ENCODE data around the gene GPER1. TPM values are rescaled to one million over a fixed set of nuclear protein-coding genes. Genes with fewer than 3 reads are reported as not detected.

Gene GPER1
- total RNA-seq, 1 experiment from 2014 or later, result 2.9 TPM

DNA sequence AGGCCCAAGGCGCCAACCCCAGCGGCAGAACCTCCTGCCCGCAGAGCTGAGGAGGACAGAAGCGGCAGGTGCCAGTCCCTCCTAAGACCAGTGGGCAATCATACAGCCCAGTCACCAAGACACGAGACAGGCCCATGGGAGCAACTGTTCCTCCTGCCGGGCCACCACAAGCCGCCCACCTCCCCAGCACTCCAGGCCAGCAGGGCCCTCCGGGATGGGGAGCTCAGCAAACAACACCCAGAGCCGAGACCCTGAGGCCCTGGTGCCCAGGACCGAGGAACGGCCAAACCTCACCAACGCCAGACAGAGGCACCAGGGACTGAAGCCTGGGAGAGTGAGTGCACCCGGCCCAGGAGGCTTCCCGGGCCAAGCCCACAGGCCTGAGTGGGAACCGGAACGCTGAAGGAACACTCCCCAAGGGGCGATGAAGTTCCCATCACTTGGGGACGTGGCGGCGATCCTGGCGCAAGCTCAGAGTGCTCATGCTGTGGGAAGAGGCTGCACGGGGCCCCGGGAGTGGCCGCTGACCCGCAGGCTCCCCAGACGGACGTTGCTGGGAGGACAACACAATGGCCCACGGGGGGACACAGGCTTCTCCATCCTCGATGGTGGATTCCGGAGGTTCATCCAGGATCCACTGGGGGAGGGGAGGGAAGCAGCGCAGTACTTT is 35.1 kb downstream of the GPER1 start:
- ChIA-PET CTCF (interaction anchor here (1.3 kb wide), 1 partner anchor 129 kb away, joined by 7 read pairs; no protein-coding TSS in a partner anchor), POLR2A (interaction anchor here (0.6 to 1.1 kb wide), 2 partner anchors 16 to 209 kb away, joined by 3 read pairs; no protein-coding TSS in a partner anchor)
- in situ Hi-C loops (cut with HindIII; ENCODE audit: low pct_unique_long_range_greater_than_20kb, low sequenced_read_pairs) (no loop called here), intact Hi-C loops (cut with micrococcal nuclease; ENCODE audit: unreplicated experiment) (no loop called here)
- no peak overlapping the region for H3K4me3 ChIP-seq (ENCODE audit: low read depth in 2 of 2, low read length in 2 of 2)
- no peaks in the 10 kb centered on the region for H3K36me3 ChIP-seq (ENCODE audit: control insufficient read depth, insufficient read depth, low read length)
- H3K27me3 ChIP-seq (ENCODE audit: control insufficient read depth, insufficient read depth, low read length), result no peaks in the 10 kb centered on the region
- TF ChIP-seq, protein P1, sequence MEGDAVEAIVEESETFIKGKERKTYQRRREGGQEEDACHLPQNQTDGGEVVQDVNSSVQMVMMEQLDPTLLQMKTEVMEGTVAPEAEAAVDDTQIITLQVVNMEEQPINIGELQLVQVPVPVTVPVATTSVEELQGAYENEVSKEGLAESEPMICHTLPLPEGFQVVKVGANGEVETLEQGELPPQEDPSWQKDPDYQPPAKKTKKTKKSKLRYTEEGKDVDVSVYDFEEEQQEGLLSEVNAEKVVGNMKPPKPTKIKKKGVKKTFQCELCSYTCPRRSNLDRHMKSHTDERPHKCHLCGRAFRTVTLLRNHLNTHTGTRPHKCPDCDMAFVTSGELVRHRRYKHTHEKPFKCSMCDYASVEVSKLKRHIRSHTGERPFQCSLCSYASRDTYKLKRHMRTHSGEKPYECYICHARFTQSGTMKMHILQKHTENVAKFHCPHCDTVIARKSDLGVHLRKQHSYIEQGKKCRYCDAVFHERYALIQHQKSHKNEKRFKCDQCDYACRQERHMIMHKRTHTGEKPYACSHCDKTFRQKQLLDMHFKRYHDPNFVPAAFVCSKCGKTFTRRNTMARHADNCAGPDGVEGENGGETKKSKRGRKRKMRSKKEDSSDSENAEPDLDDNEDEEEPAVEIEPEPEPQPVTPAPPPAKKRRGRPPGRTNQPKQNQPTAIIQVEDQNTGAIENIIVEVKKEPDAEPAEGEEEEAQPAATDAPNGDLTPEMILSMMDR (IDR thresholded peaks at IDR 0.05), result no peak
- TF ChIP-seq POLR2AphosphoS5 (IDR thresholded peaks at IDR 0.05; ENCODE audit: low read depth, low read length) (no peak), REST (IDR thresholded peaks at IDR 0.05; ENCODE audit: insufficient read depth in 1 of 2, low read depth in 2 of 2, low read length in 1 of 2) (no peak), SIN3A (IDR thresholded peaks at IDR 0.05; ENCODE audit: borderline replicate concordance, insufficient read depth, low read depth, low read length) (no peak), TCF7L2 (IDR thresholded peaks at IDR 0.05; ENCODE audit: low read depth, low read length) (no peak)
- H3K4me1 ChIP-seq (ENCODE audit: control insufficient read depth, insufficient read depth, low read length), result peaks cover 2% of the 10 kb centered on the region; the same call in 1 of the 2 replicates
- H3K27ac ChIP-seq (ENCODE audit: low read length), result no peak overlapping the region; the same call in 1 of the 2 replicates
- DNase-seq (ENCODE audit: low read depth, low spot score), result no peak
- ATAC-seq, result no peak; the same call in 1 of the 2 replicates
- BruUV-seq (replicated peaks), result no TSS peak
- no peaks in the 10 kb centered on the region for H3K9me3 ChIP-seq (ENCODE audit: control insufficient read depth, insufficient read depth, low read depth, low read length)

DNA sequence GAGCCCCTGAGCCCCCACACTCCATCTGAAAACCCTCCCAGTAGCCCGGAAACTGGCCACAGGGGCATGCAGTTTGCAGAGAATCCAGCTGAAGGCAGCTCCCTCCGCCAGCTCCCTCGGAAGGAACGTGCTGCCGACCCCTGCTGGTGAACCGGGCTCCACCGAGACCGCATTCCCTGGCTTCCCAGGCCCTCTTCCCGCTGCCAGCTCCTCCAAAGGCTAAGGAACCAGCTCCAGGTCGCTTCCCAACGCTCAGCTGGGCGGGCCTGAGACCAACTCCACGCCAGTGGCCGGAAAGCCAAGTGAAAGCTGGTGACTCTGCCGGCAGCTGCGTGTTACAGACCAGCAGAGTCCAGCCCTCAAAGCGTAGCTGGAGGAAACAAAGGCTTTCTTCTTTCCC is 35.8 kb downstream of the GPER1 start:
- ChIA-PET POLR2A (interaction anchor here (0.7 to 1.1 kb wide), 2 partner anchors 15 to 16 kb away, joined by 3 read pairs; no protein-coding TSS in a partner anchor), CTCF (interaction anchor here (0.8 to 1.6 kb wide), 4 partner anchors 18 to 130 kb away, joined by 3 to 7 read pairs (median 6); no protein-coding TSS in a partner anchor)
- H3K27ac ChIP-seq (ENCODE audit: low read length), result no peak overlapping the region; the same call in 1 of the 2 replicates
- BruUV-seq (replicated peaks), result no TSS peak
- H3K36me3 ChIP-seq (ENCODE audit: control insufficient read depth, insufficient read depth, low read length), result no peaks in the 10 kb centered on the region
- TF ChIP-seq POLR2AphosphoS5 (IDR thresholded peaks at IDR 0.05; ENCODE audit: low read depth, low read length), result no peak
- TF ChIP-seq TCF7L2 (IDR thresholded peaks at IDR 0.05; ENCODE audit: low read depth, low read length), result no peak
- no peak for TF ChIP-seq REST (IDR thresholded peaks at IDR 0.05; ENCODE audit: insufficient read depth in 1 of 2, low read depth in 2 of 2, low read length in 1 of 2)
- TF ChIP-seq SIN3A (IDR thresholded peaks at IDR 0.05; ENCODE audit: borderline replicate concordance, insufficient read depth, low read depth, low read length), result no peak
- TF ChIP-seq, protein P1 (IDR thresholded peaks at IDR 0.05), result no peak; the same call in 1 of the 2 replicates
- peaks cover 2% of the 10 kb centered on the region; the same call in 1 of the 2 replicates for H3K4me1 ChIP-seq (ENCODE audit: control insufficient read depth, insufficient read depth, low read length)
- intact Hi-C loops (cut with micrococcal nuclease; ENCODE audit: unreplicated experiment) (no loop called here), in situ Hi-C loops (cut with HindIII; ENCODE audit: low pct_unique_long_range_greater_than_20kb, low sequenced_read_pairs) (no loop called here)
- H3K4me3 ChIP-seq (ENCODE audit: low read depth in 2 of 2, low read length in 2 of 2), result no peak overlapping the region
- no peaks in the 10 kb centered on the region for H3K27me3 ChIP-seq (ENCODE audit: control insufficient read depth, insufficient read depth, low read length)
- DNase-seq (ENCODE audit: low read depth, low spot score), result no peak
- ATAC-seq, result peak; percentile 85
- H3K9me3 ChIP-seq (ENCODE audit: control insufficient read depth, insufficient read depth, low read depth, low read length), result no peaks in the 10 kb centered on the region

Measured in Panc1 (cell line).